ENCODE data around the gene CRIP2. TPM values are rescaled to one million over a fixed set of nuclear protein-coding genes. Genes with fewer than 3 reads are reported as not detected.

The CRIP2 gene
- total RNA-seq, 2 experiments from 2014 or later = 0.16 to 0.41 TPM

- Mint-ChIP-seq H3K4me3 (no peak overlapping the region), H3K27ac (no peak overlapping the region), H3K9me3 (no peaks in the 10 kb centered on the region), H3K4me1 (peaks cover 9% of the 10 kb centered on the region), H3K27me3 (no peaks in the 10 kb centered on the region), H3K36me3 (peaks cover 12% of the 10 kb centered on the region)
- no peak for DNase-seq
Observed at GRCh38 chr14:105439179-105439578, 35.4 kb upstream of the CRIP2 start.

DNA sequence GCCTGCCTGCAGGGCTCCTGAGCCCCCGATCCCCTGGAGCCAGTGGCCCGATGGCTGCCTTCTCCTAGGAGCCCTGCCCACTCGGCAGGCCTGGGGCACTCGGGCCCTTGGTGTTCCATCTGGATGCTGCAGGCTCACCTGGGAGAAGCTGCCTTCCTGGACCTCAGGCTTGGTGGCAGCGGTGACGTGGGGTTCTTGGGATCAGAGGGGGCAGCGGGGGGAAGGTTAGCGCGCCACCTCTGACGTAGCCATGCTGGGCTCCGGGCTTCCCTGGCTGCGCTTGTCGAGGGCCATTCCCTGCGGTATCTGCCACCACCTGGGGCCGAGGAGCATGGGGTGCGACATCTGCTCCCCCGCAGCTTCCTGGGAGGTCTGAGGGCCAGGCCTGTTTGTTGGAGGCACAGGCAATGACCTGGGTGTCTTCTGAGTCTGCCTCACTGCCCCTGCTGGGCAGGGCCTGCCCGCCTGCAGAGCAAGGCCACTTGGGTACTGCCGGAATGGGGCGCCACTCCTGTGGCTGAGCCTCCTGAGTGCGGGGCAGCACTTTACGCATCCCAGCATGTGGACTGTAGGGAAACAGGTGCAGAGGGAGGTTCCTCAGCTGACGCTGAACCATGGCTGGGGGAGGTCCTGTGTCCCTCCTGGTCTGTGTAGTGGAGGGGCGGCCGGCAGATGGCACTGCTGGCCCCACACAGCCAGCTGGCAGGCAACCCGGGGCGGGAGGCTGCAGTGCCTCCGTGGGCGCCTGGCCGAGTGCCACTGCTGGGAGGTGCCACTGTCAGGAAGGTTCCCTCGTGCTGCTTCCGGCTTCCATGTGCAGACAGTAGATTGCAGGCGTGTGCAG lies 34.7 kb upstream of the CRIP2 start:
- no peaks in the 10 kb centered on the region for H3K9me3 Mint-ChIP-seq
- H3K27ac Mint-ChIP-seq = no peak overlapping the region
- peaks cover 6% of the 10 kb centered on the region for H3K4me1 Mint-ChIP-seq
- peaks cover 9% of the 10 kb centered on the region for H3K36me3 Mint-ChIP-seq
- H3K4me3 Mint-ChIP-seq = no peak overlapping the region
- no peaks in the 10 kb centered on the region for H3K27me3 Mint-ChIP-seq
- DNase-seq = no peak

GRCh38 chr14:105440554-105440900 lies 34.1 kb upstream of the CRIP2 start:
- no peaks in the 10 kb centered on the region for H3K27me3 Mint-ChIP-seq
- H3K4me3 Mint-ChIP-seq = no peak overlapping the region
- H3K27ac Mint-ChIP-seq = no peak overlapping the region
- no peaks in the 10 kb centered on the region for H3K9me3 Mint-ChIP-seq
- peaks cover 7% of the 10 kb centered on the region for H3K36me3 Mint-ChIP-seq
- no peak for DNase-seq
- H3K4me1 Mint-ChIP-seq = peaks cover 4% of the 10 kb centered on the region

- Mint-ChIP-seq H3K4me1 (no peaks in the 10 kb centered on the region), H3K27ac (no peak overlapping the region), H3K9me3 (no peaks in the 10 kb centered on the region), H3K4me3 (no peak overlapping the region), H3K27me3 (no peaks in the 10 kb centered on the region), H3K36me3 (peaks cover 4% of the 10 kb centered on the region)
- no peak for DNase-seq
Observed at GRCh38 chr14:105440992-105441391, 33.6 kb upstream of the CRIP2 start.

- H3K4me3 Mint-ChIP-seq = no peak overlapping the region
- no peak for DNase-seq
- no peaks in the 10 kb centered on the region for H3K27me3 Mint-ChIP-seq
- no peaks in the 10 kb centered on the region for H3K9me3 Mint-ChIP-seq
- H3K36me3 Mint-ChIP-seq = peaks cover 4% of the 10 kb centered on the region
- no peak overlapping the region for H3K27ac Mint-ChIP-seq
- no peaks in the 10 kb centered on the region for H3K4me1 Mint-ChIP-seq
Observed at GRCh38 chr14:105442125-105442524, 32.5 kb upstream of the CRIP2 start.

DNA sequence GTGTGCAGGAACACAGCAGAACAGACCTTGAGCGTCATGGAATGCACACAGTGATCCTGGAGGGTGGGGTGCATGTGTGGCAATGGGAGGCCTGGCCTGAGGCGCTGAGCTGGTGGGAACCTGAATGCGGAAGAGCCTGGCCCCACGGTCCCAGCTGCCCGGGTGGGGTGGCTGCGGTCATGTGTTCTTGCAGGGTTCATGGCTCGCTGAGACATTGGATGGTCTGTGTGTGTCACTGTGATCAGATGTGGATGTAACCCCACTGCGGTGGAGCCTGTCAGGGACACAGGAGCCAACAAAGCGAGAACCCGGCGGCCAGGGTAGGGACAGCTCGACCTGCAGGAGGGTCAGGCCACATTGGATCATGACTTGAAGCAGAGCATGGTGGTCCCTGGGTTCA lies 31.8 kb upstream of the CRIP2 start:
- Mint-ChIP-seq H3K4me3 (no peak overlapping the region), H3K36me3 (peaks cover 4% of the 10 kb centered on the region), H3K27me3 (no peaks in the 10 kb centered on the region), H3K27ac (no peak overlapping the region), H3K9me3 (no peaks in the 10 kb centered on the region), H3K4me1 (no peaks in the 10 kb centered on the region)
- no peak for DNase-seq

DNA sequence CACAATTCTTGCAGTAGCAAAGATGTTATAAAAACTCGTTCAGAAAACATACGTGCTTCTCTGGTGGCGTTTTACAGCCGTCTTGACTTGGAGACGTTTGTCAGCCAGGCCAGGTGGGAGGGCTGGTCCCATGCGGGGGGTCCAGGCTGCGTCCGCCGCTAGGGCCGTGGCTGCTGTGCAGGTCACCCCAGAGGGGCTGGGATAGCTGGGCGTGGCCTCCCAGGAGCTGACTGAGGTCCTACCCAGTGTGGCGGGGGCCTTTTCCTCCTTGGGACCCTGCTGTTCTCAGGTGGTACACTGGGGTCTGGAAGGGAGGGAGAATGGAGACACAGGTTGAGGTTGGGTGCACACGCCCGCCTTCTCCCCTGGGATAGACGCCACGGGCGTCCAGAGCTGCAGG lies 29.8 kb upstream of the CRIP2 start:
- H3K36me3 Mint-ChIP-seq = peaks cover 4% of the 10 kb centered on the region
- no peaks in the 10 kb centered on the region for H3K9me3 Mint-ChIP-seq
- no peaks in the 10 kb centered on the region for H3K27me3 Mint-ChIP-seq
- DNase-seq = no peak
- H3K4me3 Mint-ChIP-seq = no peak overlapping the region
- no peaks in the 10 kb centered on the region for H3K4me1 Mint-ChIP-seq
- H3K27ac Mint-ChIP-seq = no peak overlapping the region

- no peak for DNase-seq
- no peak overlapping the region for H3K4me3 Mint-ChIP-seq
- H3K27me3 Mint-ChIP-seq = no peaks in the 10 kb centered on the region
- peaks cover 6% of the 10 kb centered on the region for H3K36me3 Mint-ChIP-seq
- no peaks in the 10 kb centered on the region for H3K9me3 Mint-ChIP-seq
- H3K4me1 Mint-ChIP-seq = no peaks in the 10 kb centered on the region
- H3K27ac Mint-ChIP-seq = no peak overlapping the region
Observed at GRCh38 chr14:105445290-105445689, 29.3 kb upstream of the CRIP2 start.

- Mint-ChIP-seq H3K36me3 (peaks cover 7% of the 10 kb centered on the region), H3K27ac (no peak overlapping the region), H3K9me3 (no peaks in the 10 kb centered on the region), H3K27me3 (no peaks in the 10 kb centered on the region), H3K4me1 (no peaks in the 10 kb centered on the region), H3K4me3 (no peak overlapping the region)
- DNase-seq = no peak
Observed at GRCh38 chr14:105445901-105446845, 28.4 kb upstream of the CRIP2 start.

- no peaks in the 10 kb centered on the region for H3K27me3 Mint-ChIP-seq
- H3K4me1 Mint-ChIP-seq = no peaks in the 10 kb centered on the region
- no peaks in the 10 kb centered on the region for H3K9me3 Mint-ChIP-seq
- H3K27ac Mint-ChIP-seq = no peak overlapping the region
- H3K4me3 Mint-ChIP-seq = no peak overlapping the region
- peaks cover 7% of the 10 kb centered on the region for H3K36me3 Mint-ChIP-seq
- no peak for DNase-seq
Observed at GRCh38 chr14:105446971-105447370, 27.6 kb upstream of the CRIP2 start.

DNA sequence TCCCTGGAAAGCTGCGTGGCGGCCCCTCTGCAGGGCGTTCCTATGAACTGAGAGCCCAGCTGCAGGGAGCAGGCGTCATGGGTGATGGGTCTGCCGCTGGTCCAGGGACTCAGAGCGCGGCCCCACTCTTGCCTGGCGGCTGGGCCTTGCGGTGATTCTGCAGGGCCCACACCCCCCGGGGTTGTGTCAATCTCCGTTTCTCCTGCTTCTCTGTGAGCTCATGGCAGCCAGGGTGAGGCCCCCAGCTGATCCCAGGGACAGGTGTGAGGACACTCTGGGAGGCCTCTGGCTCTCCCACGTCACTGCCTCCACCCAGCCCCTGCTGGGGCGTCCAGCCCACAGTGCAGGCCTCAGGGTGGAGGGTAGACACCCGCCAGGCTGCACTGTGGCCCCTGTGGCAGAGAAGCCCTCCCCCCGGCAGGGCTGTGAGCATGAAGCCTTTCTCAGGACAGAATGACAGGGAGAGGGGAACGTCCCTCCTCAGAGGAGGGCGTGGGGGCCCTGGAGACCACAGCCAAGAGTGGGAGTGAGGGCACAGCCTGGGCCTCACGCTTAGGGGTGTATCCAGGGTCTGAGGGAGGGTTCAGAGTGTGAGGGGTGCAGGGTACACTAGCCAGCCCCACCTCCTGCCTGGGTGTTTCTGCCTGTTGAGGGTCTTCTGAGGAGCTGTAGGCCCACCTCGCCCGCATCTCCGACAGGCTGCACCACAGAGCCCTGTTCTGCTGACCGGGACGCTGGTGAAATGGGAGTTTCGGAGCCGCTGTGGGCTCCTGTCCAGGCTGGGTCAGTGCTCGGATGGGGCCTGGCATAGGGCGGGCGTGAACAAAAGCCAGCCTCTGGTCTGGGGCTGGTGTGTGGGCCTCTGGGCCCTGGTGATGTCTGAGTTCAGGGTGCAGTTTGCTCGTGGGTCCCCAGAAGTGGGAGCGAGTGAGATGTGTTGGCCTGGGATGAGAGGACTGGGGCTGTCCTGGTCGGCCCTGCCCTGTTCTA lies 26.7 kb upstream of the CRIP2 start:
- no peak overlapping the region for H3K4me3 Mint-ChIP-seq
- H3K27me3 Mint-ChIP-seq = no peaks in the 10 kb centered on the region
- H3K9me3 Mint-ChIP-seq = no peaks in the 10 kb centered on the region
- no peaks in the 10 kb centered on the region for H3K4me1 Mint-ChIP-seq
- no peak overlapping the region for H3K27ac Mint-ChIP-seq
- no peak for DNase-seq
- H3K36me3 Mint-ChIP-seq = peaks cover 6% of the 10 kb centered on the region

GRCh38 chr14:105448706-105449111 lies 25.9 kb upstream of the CRIP2 start:
- H3K36me3 Mint-ChIP-seq = peaks cover 6% of the 10 kb centered on the region
- no peak overlapping the region for H3K4me3 Mint-ChIP-seq
- no peak overlapping the region for H3K27ac Mint-ChIP-seq
- H3K27me3 Mint-ChIP-seq = no peaks in the 10 kb centered on the region
- peak; percentile 73 for DNase-seq
- no peaks in the 10 kb centered on the region for H3K9me3 Mint-ChIP-seq
- H3K4me1 Mint-ChIP-seq = no peaks in the 10 kb centered on the region

GRCh38 chr14:105449276-105450122 lies 25.1 kb upstream of the CRIP2 start:
- H3K27ac Mint-ChIP-seq = no peak overlapping the region
- peaks cover 6% of the 10 kb centered on the region for H3K36me3 Mint-ChIP-seq
- DNase-seq = no peak
- no peak overlapping the region for H3K4me3 Mint-ChIP-seq
- H3K4me1 Mint-ChIP-seq = no peaks in the 10 kb centered on the region
- H3K9me3 Mint-ChIP-seq = no peaks in the 10 kb centered on the region
- H3K27me3 Mint-ChIP-seq = no peaks in the 10 kb centered on the region

DNA sequence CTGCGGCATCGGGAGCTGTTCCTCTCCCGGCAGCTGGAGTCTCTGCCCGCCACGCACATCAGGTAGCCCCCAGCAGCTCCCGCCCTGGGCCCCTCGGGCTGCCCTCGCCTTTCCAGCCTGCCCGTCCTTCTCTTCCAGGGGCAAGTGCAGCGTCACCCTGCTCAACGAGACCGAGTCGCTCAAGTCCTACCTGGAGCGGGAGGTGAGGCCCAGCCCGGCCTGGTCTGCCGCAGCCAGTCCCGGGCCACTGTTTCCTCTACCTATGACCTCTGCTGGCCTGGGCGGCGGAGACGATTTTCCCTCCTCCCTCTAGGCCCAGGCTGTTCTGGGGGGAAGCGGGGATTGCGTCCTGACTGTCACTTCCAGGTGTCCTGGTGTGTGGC lies 24.5 kb upstream of the CRIP2 start:
- Mint-ChIP-seq H3K27ac (no peak overlapping the region), H3K9me3 (no peaks in the 10 kb centered on the region), H3K4me3 (no peak overlapping the region), H3K4me1 (no peaks in the 10 kb centered on the region), H3K36me3 (peaks cover 6% of the 10 kb centered on the region), H3K27me3 (no peaks in the 10 kb centered on the region)
- DNase-seq = no peak
